ENCODE measurements around the gene RAVER1. TPM values are rescaled to one million over a fixed set of nuclear protein-coding genes. Genes with fewer than 3 reads are reported as not detected.

RAVER1 gene
- total and polyA plus RNA-seq, 2 of the 8 experiments (the other 6 are each of a cell fraction or from before 2014, with no cell fraction given) = 5.7 to 70.5 TPM

DNA sequence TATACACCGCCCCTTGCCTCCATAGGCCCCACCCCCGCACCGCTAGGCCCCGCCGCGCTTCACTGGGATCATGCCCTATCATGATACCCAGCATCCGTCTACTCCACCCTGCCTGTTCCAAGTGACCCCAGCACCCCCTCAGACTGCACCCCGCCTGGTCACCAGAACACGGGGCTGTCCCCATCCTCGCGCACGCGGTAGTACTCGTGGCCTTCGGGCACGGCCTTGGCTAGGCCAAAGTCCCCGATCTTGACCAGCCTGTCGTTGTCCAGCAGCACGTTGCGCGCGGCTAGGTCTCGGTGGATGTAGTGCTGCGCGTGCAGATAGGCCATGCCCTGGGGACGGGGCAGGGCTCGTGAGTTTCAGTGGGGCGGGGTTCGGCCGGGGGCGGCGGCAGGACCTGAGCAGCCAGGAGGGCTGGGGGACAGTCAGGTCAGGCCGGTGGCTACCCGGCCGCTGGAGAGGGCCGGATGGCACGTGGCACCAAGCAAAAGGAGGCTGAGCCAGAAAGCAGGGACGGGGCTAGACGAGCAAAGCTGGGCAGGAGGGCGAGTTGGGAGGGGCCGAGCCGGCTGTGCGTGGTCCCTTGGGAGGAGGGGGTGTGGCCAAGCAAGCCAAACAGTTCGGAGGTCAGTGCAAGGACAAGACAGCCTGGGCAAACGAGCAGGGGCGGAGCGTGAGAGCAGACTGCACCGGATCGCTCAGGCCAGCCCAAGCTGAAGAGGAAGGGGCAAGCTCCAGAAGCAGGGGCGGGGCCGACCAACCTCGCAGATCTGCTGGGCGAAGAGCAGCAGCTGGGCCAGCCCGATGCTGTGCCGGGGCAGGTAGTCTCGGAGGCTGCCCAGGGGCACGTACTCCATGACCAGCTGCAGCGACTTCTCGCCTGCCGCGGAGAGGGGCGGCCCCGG, 19.7 kb upstream of the RAVER1 start:
- Histone ChIP-seq H3K27me3 (replicated peaks in 1 of 4; ENCODE audit: control insufficient read depth in 3 of 4, extremely low read depth in 1 of 4, insufficient read depth in 3 of 4, low read length in 3 of 4) (no peaks in the 10 kb centered on the region), H3K79me1 (ENCODE audit: low read depth, low read length) (no peaks in the 10 kb centered on the region), H3K14ac (ENCODE audit: insufficient read length) (peak overlapping the region; percentile 62), H3K56ac (replicated peaks; ENCODE audit: insufficient read length, low read depth, low read length) (peak overlapping the region; percentile 88), H3K27ac (ENCODE audit: low read depth, low read length) (peak overlapping the region; percentile 68), H2BK120ac (replicated peaks; ENCODE audit: low read depth, low read length) (no peak overlapping the region), H3K4me3 (ENCODE audit: extremely low read depth in 1 of 4, insufficient read depth in 2 of 4, low read depth in 3 of 4, low read length in 4 of 4) (peak overlapping the region; percentile 61 to 69 (median 64)), H3K23me2 (ENCODE audit: low read depth, low read length) (peaks cover 18% of the 10 kb centered on the region), H3K9me3 (ENCODE audit: insufficient read depth in 2 of 2, low read depth in 1 of 2, low read length in 1 of 2) (no peaks in the 10 kb centered on the region), H2BK5ac (ENCODE audit: low read depth, low read length) (peak overlapping the region; percentile 95), H3K9ac (replicated peaks in 1 of 4; ENCODE audit: extremely low read depth in 1 of 4, low read depth in 3 of 4, low read length in 3 of 4) (peak overlapping the region; percentile 15 to 72 (median 53)), H2AFZ (ENCODE audit: low read length) (0 out of 2 replicates have a peak overlapping the region, but pooled peaks have one; percentile 1), H2BK20ac (ENCODE audit: low read length) (no peak overlapping the region), H3K23ac (ENCODE audit: insufficient read length) (no peak overlapping the region), H3K4me2 (ENCODE audit: insufficient read depth in 1 of 2, low read depth in 2 of 2, low read length in 2 of 2) (peak overlapping the region; percentile 72 to 99), H2BK15ac (ENCODE audit: low read length) (peak overlapping the region; percentile 93; the same call in 1 of the 2 replicates), H3K4ac (replicated peaks; ENCODE audit: insufficient read length, low read depth, low read length) (peak overlapping the region; percentile 97), H2BK12ac (ENCODE audit: low read depth, low read length) (peak overlapping the region; percentile 45; the same call in 1 of the 2 replicates), H4K5ac (ENCODE audit: insufficient read length, low read depth, low read length) (peak overlapping the region; percentile 88), H2AK5ac (ENCODE audit: low read depth, low read length) (no peak overlapping the region), H3K79me2 (ENCODE audit: control insufficient read depth in 1 of 2, insufficient read depth in 2 of 2, low read length in 2 of 2) (no peaks in the 10 kb centered on the region), H3K36me3 (ENCODE audit: control insufficient read depth in 2 of 4, insufficient read depth in 4 of 4, low read length in 3 of 4) (peaks cover 0 to 5% (median 2%) of the 10 kb centered on the region in 4 experiments; a peak in 2 of 8 replicates), H4K8ac (ENCODE audit: extremely low read depth, insufficient read depth, low read length) (peak overlapping the region; percentile 90; the same call in 1 of the 2 replicates), H4K20me1 (replicated peaks in 1 of 2; ENCODE audit: control insufficient read depth in 1 of 2, insufficient read depth in 2 of 2, low read length in 2 of 2) (no peaks in the 10 kb centered on the region), H3K18ac (ENCODE audit: extremely low read depth, low read length) (peak overlapping the region; percentile 94), H3K4me1 (replicated peaks in 1 of 4; ENCODE audit: control insufficient read depth in 3 of 4, insufficient read depth in 4 of 4, low read length in 3 of 4) (peaks cover 0 to 11% (median 8%) of the 10 kb centered on the region in 4 experiments; a peak in 5 of 7 replicates), H4K91ac (replicated peaks; ENCODE audit: insufficient read length, low read length) (peak overlapping the region; percentile 90)
- CTCF ChIA-PET (ENCODE audit: partially characterized antibody) = interaction anchor here (0.6 to 3.2 kb wide), 9 partner anchors 16 to 225 kb away, joined by 3 to 11 read pairs (median 4); partner anchors contain the start of genes ICAM5 and RAVER1
- DNase-seq (ENCODE audit: low read depth in 1 of 2, low spot score in 2 of 2) (peak; percentile 90 to 96), FAIRE-seq (peak; percentile 74)
- WGBS, 2 experiments (ENCODE audit: extremely low coverage in 1 of 2, insufficient coverage in 1 of 2, insufficient read length in 1 of 2, insufficient replicate concordance in 2 of 2, low coverage in 1 of 2, low lambda C conversion rate in 2 of 2, missing lambda C conversion rate in 1 of 2) = 5% methylated on average over 48 of the region's 63 CpGs; no CpG with 5 or more reads in 1 of the 2 experiments
- POLR2A ChIA-PET (ENCODE audit: partially characterized antibody) = interaction anchor here (0.6 to 2.9 kb wide), 11 partner anchors 8 to 261 kb away, joined by 3 to 15 read pairs (median 5); partner anchors contain the start of genes ICAM1, ICAM5, MRPL4 and RAVER1
- TF ChIP-seq ASH2L (IDR thresholded peaks at IDR 0.05; ENCODE audit: low read length) (peak; percentile 22), TAF1 (IDR thresholded peaks at IDR 0.05; ENCODE audit: low read depth, low read length) (peak; percentile 61; the same call in 1 of the 2 replicates), E2F6 (IDR thresholded peaks at IDR 0.05) (peak; percentile 77), EGR1 (IDR thresholded peaks at IDR 0.05; ENCODE audit: borderline replicate concordance, low read depth, low read length) (peak; percentile 52; the same call in 1 of the 2 replicates), CREB1 (IDR thresholded peaks at IDR 0.05) (no peak; the same call in 1 of the 2 replicates), TBP (IDR thresholded peaks at IDR 0.05; ENCODE audit: low read depth, low read length) (0 out of 2 replicates have a peak, but pooled peaks have one; percentile 12), KDM5A (IDR thresholded peaks at IDR 0.05; ENCODE audit: low read length) (no peak), CBX8 (IDR thresholded peaks at IDR 0.05; ENCODE audit: borderline replicate concordance, low read depth, low read length) (no peak), MAFK (IDR thresholded peaks at IDR 0.05; ENCODE audit: low read depth, low read length) (no peak), RBBP5 (IDR thresholded peaks at IDR 0.05; ENCODE audit: borderline replicate concordance, low read depth, low read length) (0 out of 2 replicates have a peak, but pooled peaks have one; percentile 56)

All from H1 (cell line).